Lung microvascular endothelial cell (primary cell): ENCODE data around the gene TBCK. TPM values are rescaled to one million over a fixed set of nuclear protein-coding genes. Genes with fewer than 3 reads are reported as not detected.
A peak's percentile ranks its signal among the peaks of the same experiment; 100 is the strongest.
"Not testable (repeated sequence)": the region's sequence is repeated elsewhere in the genome, so short reads cannot be mapped to it uniquely, and the experiment has no call there.

Experiments
- DNase-seq, 2 donors: peaks; one replicate each; pipeline versions ENCODE4 v3.0.0 to v3.0.0-alpha.2; 2010; ENCODE audit warnings: low read depth in 2 of 2
- total RNA-seq: library from RNA; depleted of rRNA; stranded (reverse); fragments of >200 nt; gene quantifications from 2 replicates; pipeline ENCODE4 v1.2.1, GENCODE V29; 2014

The TBCK gene
- total RNA-seq, 1 donor from 2014 or later, result 25.4 TPM

GRCh38 chr4:106119949-106120555 lies 196.0 kb downstream of the TBCK start:
- DNase-seq, result not testable (repeated sequence)

- no peak for DNase-seq
Measured at GRCh38 chr4:106116025-106116424, 200.0 kb downstream of the TBCK start.

- DNase-seq, result no peak
Measured at GRCh38 chr4:106114270-106114669, 201.7 kb downstream of the TBCK start.

- not testable (repeated sequence) for DNase-seq
Measured at GRCh38 chr4:106111778-106112469, 204.1 kb downstream of the TBCK start.

GRCh38 chr4:106109929-106110328 lies 206.1 kb downstream of the TBCK start:
- no peak for DNase-seq

GRCh38 chr4:106105697-106106096 lies 210.3 kb downstream of the TBCK start:
- no peak for DNase-seq

- no peak for DNase-seq
Measured at GRCh38 chr4:106104276-106104675, 211.7 kb downstream of the TBCK start.

GRCh38 chr4:106096454-106096853 lies 219.6 kb downstream of the TBCK start:
- DNase-seq, result no peak

- DNase-seq, result peak in 1 of 2 donors; percentile 10
Measured at GRCh38 chr4:106095408-106095807, 220.6 kb downstream of the TBCK start.

- DNase-seq, result no peak
Measured at GRCh38 chr4:106092361-106093040, 223.5 kb downstream of the TBCK start.

GRCh38 chr4:106090826-106091225 lies 225.2 kb downstream of the TBCK start:
- DNase-seq, result no peak

- DNase-seq, result no peak
Measured at GRCh38 chr4:106083065-106083464, 232.9 kb downstream of the TBCK start.

GRCh38 chr4:106080376-106080775 lies 235.6 kb downstream of the TBCK start:
- DNase-seq, result no peak

- peak in 1 of 2 donors; percentile 63 for DNase-seq
Measured at GRCh38 chr4:106079616-106080015, 236.4 kb downstream of the TBCK start.

GRCh38 chr4:106065018-106065417 lies 251.0 kb downstream of the TBCK start:
- peak in 1 of 2 donors; percentile 23 for DNase-seq

GRCh38 chr4:106063009-106063408 lies 253.0 kb downstream of the TBCK start:
- DNase-seq, result no peak

- DNase-seq, result peak; percentile 47 to 80
Measured at GRCh38 chr4:106062452-106062875, 253.5 kb downstream of the TBCK start.

- DNase-seq, result no peak
Measured at GRCh38 chr4:106058921-106059320, 257.1 kb downstream of the TBCK start.

- no peak for DNase-seq
Measured at GRCh38 chr4:106056914-106057313, 259.1 kb downstream of the TBCK start.

- no peak for DNase-seq
Measured at GRCh38 chr4:106051514-106051913, 264.5 kb downstream of the TBCK start.

- no peak for DNase-seq
Measured at GRCh38 chr4:106049490-106049889, 266.5 kb downstream of the TBCK start.

GRCh38 chr4:106048250-106048971 lies 267.6 kb downstream of the TBCK start:
- DNase-seq, result peak in 1 of 2 donors; percentile 51
